ENCODE data around the gene SRPK2. TPM values are rescaled to one million over a fixed set of nuclear protein-coding genes. Genes with fewer than 3 reads are reported as not detected.

SRPK2 gene
- total RNA-seq, 1 experiment from 2014 or later = 50.5 TPM

- peaks cover 11% of the 10 kb centered on the region for H3K4me1 Mint-ChIP-seq
- ChIA-PET POLR2A (no interaction called here), CTCF (interaction anchor here (1.0 kb wide), 1 partner anchor 22 kb away, joined by 3 read pairs; no protein-coding TSS in a partner anchor)
- DNase-seq (ENCODE audit: low spot score) = no peak
- H3K9me3 Mint-ChIP-seq = no peaks in the 10 kb centered on the region
- TF ChIP-seq NFYB (CRISPR knock-in tag; conservative IDR thresholded peaks at IDR 0.05; ENCODE audit: low read depth) (no peak), FOXP1 (CRISPR knock-in tag; IDR thresholded peaks at IDR 0.05; ENCODE audit: borderline replicate concordance) (no peak), ZNF416 (CRISPR knock-in tag; IDR thresholded peaks at IDR 0.05) (no peak), JUN (CRISPR knock-in tag; IDR thresholded peaks at IDR 0.05) (no peak), HMGA2 (CRISPR knock-in tag; IDR thresholded peaks at IDR 0.05) (no peak), ZNF232 (CRISPR knock-in tag; IDR thresholded peaks at IDR 0.05) (no peak)
- TF ChIP-seq, protein P1, sequence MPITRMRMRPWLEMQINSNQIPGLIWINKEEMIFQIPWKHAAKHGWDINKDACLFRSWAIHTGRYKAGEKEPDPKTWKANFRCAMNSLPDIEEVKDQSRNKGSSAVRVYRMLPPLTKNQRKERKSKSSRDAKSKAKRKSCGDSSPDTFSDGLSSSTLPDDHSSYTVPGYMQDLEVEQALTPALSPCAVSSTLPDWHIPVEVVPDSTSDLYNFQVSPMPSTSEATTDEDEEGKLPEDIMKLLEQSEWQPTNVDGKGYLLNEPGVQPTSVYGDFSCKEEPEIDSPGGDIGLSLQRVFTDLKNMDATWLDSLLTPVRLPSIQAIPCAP (CRISPR knock-in tag; IDR thresholded peaks at IDR 0.05) = no peak
- TF ChIP-seq, protein P2, sequence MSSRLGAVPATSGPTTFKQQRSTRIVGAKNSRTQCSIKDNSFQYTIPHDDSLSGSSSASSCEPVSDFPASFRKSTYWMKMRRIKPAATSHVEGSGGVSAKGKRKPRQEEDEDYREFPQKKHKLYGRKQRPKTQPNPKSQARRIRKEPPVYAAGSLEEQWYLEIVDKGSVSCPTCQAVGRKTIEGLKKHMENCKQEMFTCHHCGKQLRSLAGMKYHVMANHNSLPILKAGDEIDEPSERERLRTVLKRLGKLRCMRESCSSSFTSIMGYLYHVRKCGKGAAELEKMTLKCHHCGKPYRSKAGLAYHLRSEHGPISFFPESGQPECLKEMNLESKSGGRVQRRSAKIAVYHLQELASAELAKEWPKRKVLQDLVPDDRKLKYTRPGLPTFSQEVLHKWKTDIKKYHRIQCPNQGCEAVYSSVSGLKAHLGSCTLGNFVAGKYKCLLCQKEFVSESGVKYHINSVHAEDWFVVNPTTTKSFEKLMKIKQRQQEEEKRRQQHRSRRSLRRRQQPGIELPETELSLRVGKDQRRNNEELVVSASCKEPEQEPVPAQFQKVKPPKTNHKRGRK (CRISPR knock-in tag; IDR thresholded peaks at IDR 0.05; ENCODE audit: borderline replicate concordance) = 0 out of 2 replicates have a peak, but pooled peaks have one; percentile 5
- H3K4me3 Mint-ChIP-seq = no peak overlapping the region
- ATAC-seq = no peak
- H3K36me3 Mint-ChIP-seq = no peaks in the 10 kb centered on the region
- no peaks in the 10 kb centered on the region for H3K27me3 Mint-ChIP-seq (ENCODE audit: low read depth)
- no peak overlapping the region for H3K27ac Mint-ChIP-seq
These were observed 7.8 kb upstream of the SRPK2 start for GRCh38 chr7:105396566-105396965.

DNA sequence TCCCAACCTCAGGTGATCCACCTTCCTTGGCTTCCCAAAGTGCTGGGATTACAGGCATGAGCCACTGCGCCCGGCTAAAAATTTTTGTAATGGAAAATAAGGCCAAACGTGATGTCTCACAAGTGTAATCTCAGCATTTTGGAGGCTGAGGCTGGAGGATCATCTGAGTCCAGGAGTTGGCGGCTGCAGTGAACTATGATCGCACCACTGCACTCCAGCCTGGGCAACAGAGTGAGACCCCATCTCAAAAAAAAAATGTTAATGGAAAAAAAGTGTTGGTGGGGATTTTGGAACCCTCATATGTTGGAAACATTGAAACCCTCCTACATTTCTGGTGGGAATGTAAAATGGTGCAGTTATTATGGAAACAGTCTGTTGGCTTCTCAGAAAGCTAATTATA is 2.7 kb upstream of the SRPK2 start:
- ChIA-PET CTCF (interaction anchor here (1.2 kb wide), 1 partner anchor 18 kb away, joined by 3 read pairs; no protein-coding TSS in a partner anchor), POLR2A (no interaction called here)
- DNase-seq (ENCODE audit: low spot score) (no peak), ATAC-seq (no peak)
- H3K4me1 Mint-ChIP-seq = peaks cover 17% of the 10 kb centered on the region
- TF ChIP-seq SP1 (CRISPR knock-in tag; conservative IDR thresholded peaks at IDR 0.05) (no peak), ZNF121 (CRISPR knock-in tag; IDR thresholded peaks at IDR 0.05) (0 out of 2 replicates have a peak, but pooled peaks have one; percentile 39), E2F1 (CRISPR knock-in tag; IDR thresholded peaks at IDR 0.05) (no peak), TEAD4 (CRISPR knock-in tag; IDR thresholded peaks at IDR 0.05) (no peak), GTF2I (CRISPR knock-in tag; conservative IDR thresholded peaks at IDR 0.05) (no peak)
- TF ChIP-seq, protein P2 (CRISPR knock-in tag; IDR thresholded peaks at IDR 0.05; ENCODE audit: borderline replicate concordance) = no peak
- TF ChIP-seq, protein P3, sequence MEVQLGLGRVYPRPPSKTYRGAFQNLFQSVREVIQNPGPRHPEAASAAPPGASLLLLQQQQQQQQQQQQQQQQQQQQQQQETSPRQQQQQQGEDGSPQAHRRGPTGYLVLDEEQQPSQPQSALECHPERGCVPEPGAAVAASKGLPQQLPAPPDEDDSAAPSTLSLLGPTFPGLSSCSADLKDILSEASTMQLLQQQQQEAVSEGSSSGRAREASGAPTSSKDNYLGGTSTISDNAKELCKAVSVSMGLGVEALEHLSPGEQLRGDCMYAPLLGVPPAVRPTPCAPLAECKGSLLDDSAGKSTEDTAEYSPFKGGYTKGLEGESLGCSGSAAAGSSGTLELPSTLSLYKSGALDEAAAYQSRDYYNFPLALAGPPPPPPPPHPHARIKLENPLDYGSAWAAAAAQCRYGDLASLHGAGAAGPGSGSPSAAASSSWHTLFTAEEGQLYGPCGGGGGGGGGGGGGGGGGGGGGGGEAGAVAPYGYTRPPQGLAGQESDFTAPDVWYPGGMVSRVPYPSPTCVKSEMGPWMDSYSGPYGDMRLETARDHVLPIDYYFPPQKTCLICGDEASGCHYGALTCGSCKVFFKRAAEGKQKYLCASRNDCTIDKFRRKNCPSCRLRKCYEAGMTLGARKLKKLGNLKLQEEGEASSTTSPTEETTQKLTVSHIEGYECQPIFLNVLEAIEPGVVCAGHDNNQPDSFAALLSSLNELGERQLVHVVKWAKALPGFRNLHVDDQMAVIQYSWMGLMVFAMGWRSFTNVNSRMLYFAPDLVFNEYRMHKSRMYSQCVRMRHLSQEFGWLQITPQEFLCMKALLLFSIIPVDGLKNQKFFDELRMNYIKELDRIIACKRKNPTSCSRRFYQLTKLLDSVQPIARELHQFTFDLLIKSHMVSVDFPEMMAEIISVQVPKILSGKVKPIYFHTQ (CRISPR knock-in tag; IDR thresholded peaks at IDR 0.05) = no peak
- H3K27ac Mint-ChIP-seq = no peak overlapping the region
- H3K9me3 Mint-ChIP-seq = no peaks in the 10 kb centered on the region
- no peaks in the 10 kb centered on the region for H3K36me3 Mint-ChIP-seq
- peaks cover 6% of the 10 kb centered on the region; the same call in 1 of the 2 replicates for H3K27me3 Mint-ChIP-seq (ENCODE audit: low read depth)
- H3K4me3 Mint-ChIP-seq = no peak overlapping the region

- Mint-ChIP-seq H3K9me3 (no peaks in the 10 kb centered on the region), H3K4me3 (peak overlapping the region; percentile 88), H3K36me3 (peaks cover 5% of the 10 kb centered on the region), H3K27ac (no peak overlapping the region), H3K27me3 (ENCODE audit: low read depth) (peaks cover 6% of the 10 kb centered on the region; the same call in 1 of the 2 replicates), H3K4me1 (peaks cover 16% of the 10 kb centered on the region)
- TF ChIP-seq ATF2 (CRISPR knock-in tag; IDR thresholded peaks at IDR 0.05; ENCODE audit: borderline replicate concordance, low read depth) (no peak), SMAD4 (CRISPR knock-in tag; IDR thresholded peaks at IDR 0.05) (no peak), FOXK1 (CRISPR knock-in tag; IDR thresholded peaks at IDR 0.05) (no peak)
- ATAC-seq (no peak), DNase-seq (ENCODE audit: low spot score) (no peak)
- ChIA-PET POLR2A (no interaction called here), CTCF (interaction anchor here (2.3 kb wide), 1 partner anchor 12 kb away, joined by 11 read pairs; no protein-coding TSS in a partner anchor)
These were observed 1.2 kb upstream of the SRPK2 start for GRCh38 chr7:105389889-105390288.
